Upper lobe of left lung (tissue), 6 donors: ENCODE measurements around the gene SYNPO. TPM values are rescaled to one million over a fixed set of nuclear protein-coding genes. Genes with fewer than 3 reads are reported as not detected.

ENCODE experiments used
- ATAC-seq, 2 donors: fragments of 200-7000 bp; cut with Tn5 transposase; one replicate each; pipeline ENCODE4 v1.9.1; 2022; ENCODE audit warnings: mild to moderate bottlenecking in 2 of 2, moderate library complexity in 2 of 2; ENCODE audit not compliant: low FRiP score in 2 of 2
- DNase-seq, 2 donors: peaks; one replicate each; pipeline ENCODE4 v3.0.0-alpha.2; 2019 to 2020
- H3K27ac ChIP-seq, 4 donors: fragments of 200-600 bp; sonication (generic); one replicate each; pipeline ENCODE4 v1.5.1; 2016 to 2019
- H3K27me3 ChIP-seq, 4 donors: fragments of 200-600 bp; sonication (generic); one replicate each; pipeline ENCODE4 v1.5.1; 2017 to 2019
- H3K36me3 ChIP-seq, 4 donors: fragments of 200-600 bp; sonication (generic); one replicate each; pipeline ENCODE4 v1.5.1; 2016 to 2019
- H3K4me1 ChIP-seq, 4 donors: fragments of 200-600 bp; sonication (generic); one replicate each; pipeline ENCODE4 v1.5.1; 2018 to 2019
- H3K4me3 ChIP-seq, 4 donors: fragments of 200-600 bp; sonication (generic); one replicate each; pipeline ENCODE4 v1.5.1; 2017 to 2019; ENCODE audit warnings: mild to moderate bottlenecking in 2 of 4, moderate library complexity in 1 of 4
- H3K9me3 ChIP-seq, 4 donors: fragments of 200-600 bp; sonication (generic); one replicate each; pipeline ENCODE4 v1.5.1; 2018 to 2019
- CTCF ChIP-seq, 6 experiments: fragments of 450-650 bp in 4 of 6; fragments of 200-600 bp in 2 of 6; sonication (generic) in 2 of 6; IDR thresholded peaks; one replicate each; pipeline ENCODE4 v1.5.1; 2016 to 2019; ENCODE audit warnings: antibody characterized with exemption in 6 of 6
- EP300 ChIP-seq, 4 donors: sonication (generic); formaldehyde crosslinking; IDR thresholded peaks; one replicate each; pipeline ENCODE4 v1.5.1; 2017; ENCODE audit warnings: antibody characterized with exemption in 4 of 4, control low read depth in 2 of 4
- POLR2A ChIP-seq, 4 donors: fragments of 450-650 bp; IDR thresholded peaks; one replicate each; pipeline ENCODE4 v1.5.1; 2016 to 2017; ENCODE audit warnings: antibody characterized with exemption in 4 of 4, mild to moderate bottlenecking in 2 of 4
- POLR2AphosphoS5 ChIP-seq, 2 donors: sonication (generic); formaldehyde crosslinking; IDR thresholded peaks; one replicate each; pipeline ENCODE4 v1.5.1; 2017; ENCODE audit warnings: antibody characterized with exemption in 2 of 2
- WGBS, 2 donors: methylation state at CpG; one replicate each; pipeline ENCODE4 v1.1.5; 2017 to 2018; 5-methylcytosine and 5-hydroxymethylcytosine counted together
- total RNA-seq, 6 donors: library from RNA; depleted of rRNA in 4 of 6; stranded (reverse); fragments of >200 nt in 4 of 6; gene quantifications; one replicate each; pipeline versions ENCODE4 v1.1.0 to v1.2.1, GENCODE V29; 2016 to 2021
- donor health status: DM: no; HTN: no; CAD: no; lungs with moderate emphysema.
- donor health status: DM: no; HTN: yes; CAD: no; lungs with severe emphysema.

The SYNPO gene
- total RNA-seq, 6 donors from 2014 or later = 41.9 to 150 (median 84.3) TPM

DNA sequence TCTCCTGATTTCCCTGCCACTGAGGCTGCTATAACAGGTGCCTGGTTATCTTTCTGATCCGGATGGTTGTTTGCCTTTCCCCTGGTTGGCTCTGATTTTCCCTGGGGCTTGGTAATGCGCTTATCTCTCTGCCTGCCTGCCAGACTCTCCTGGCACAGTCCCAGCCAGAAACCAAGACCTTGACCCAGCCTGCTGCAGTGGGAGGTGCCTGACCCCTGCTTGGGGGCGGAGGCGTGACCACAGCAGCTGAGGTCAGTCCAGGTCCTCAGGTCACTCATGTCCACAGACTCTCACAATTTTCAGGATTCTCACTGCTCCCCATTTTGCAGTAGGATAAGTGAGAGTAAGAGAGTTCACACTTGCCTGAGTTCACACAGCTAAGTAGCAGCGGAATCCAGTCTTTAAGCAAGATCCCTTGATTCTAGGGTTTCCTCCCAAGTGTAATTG lies 24.4 kb upstream of the SYNPO start:
- H3K27me3 ChIP-seq = no peaks in the 10 kb centered on the region
- H3K27ac ChIP-seq = peak overlapping the region in 3 of 4 donors; percentile 52 to 68 (median 65)
- TF ChIP-seq EP300 (IDR thresholded peaks at IDR 0.05) (no peak), POLR2AphosphoS5 (IDR thresholded peaks at IDR 0.05) (no peak), CTCF (IDR thresholded peaks at IDR 0.05) (no peak), POLR2A (IDR thresholded peaks at IDR 0.05) (no peak)
- DNase-seq = peak in 1 of 2 donors; percentile 51
- H3K9me3 ChIP-seq = no peaks in the 10 kb centered on the region
- H3K36me3 ChIP-seq = no peaks in the 10 kb centered on the region
- peaks cover 61 to 91% (median 79%) of the 10 kb centered on the region in 4 donors for H3K4me1 ChIP-seq
- no peak for ATAC-seq
- WGBS, 2 donors = 21 to 26% methylated on average over 5 of the region's 5 CpGs
- H3K4me3 ChIP-seq = no peak overlapping the region

DNA sequence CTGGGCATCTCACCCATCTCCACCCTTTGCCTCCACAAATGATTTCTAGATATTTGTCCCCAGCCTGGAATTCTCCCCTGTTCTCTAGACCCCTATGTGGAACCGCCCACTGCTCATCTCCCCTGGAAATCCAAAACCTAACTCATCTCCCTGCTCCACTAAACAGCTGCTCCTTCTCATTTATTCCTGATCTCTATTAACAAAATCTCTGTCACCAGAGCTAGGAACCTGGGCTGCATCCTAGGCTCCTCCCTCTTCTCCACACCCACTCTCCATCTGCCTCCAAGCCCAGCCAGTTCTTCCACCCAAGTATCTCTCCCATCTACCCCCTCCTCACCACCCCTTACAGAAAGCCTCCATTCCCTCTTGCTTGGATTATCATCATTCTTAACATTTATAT lies 24.0 kb upstream of the SYNPO start:
- H3K4me1 ChIP-seq = peaks cover 61 to 86% (median 79%) of the 10 kb centered on the region in 4 donors
- H3K27ac ChIP-seq = peak overlapping the region in 2 of 4 donors; percentile 43 to 52

GRCh38 chr5:150618163-150618562 lies 22.3 kb upstream of the SYNPO start:
- H3K36me3 ChIP-seq = no peaks in the 10 kb centered on the region
- peak overlapping the region; percentile 62 to 82 (median 71) for H3K27ac ChIP-seq
- H3K9me3 ChIP-seq = no peaks in the 10 kb centered on the region
- no peak for TF ChIP-seq POLR2AphosphoS5 (IDR thresholded peaks at IDR 0.05)
- no peak for TF ChIP-seq CTCF (IDR thresholded peaks at IDR 0.05)
- no peak for TF ChIP-seq EP300 (IDR thresholded peaks at IDR 0.05)
- TF ChIP-seq POLR2A (IDR thresholded peaks at IDR 0.05) = no peak
- ATAC-seq (peak in 1 of 2 donors; percentile 38), DNase-seq (peak in 1 of 2 donors; percentile 90)
- WGBS, 2 donors = 74% methylated on average over 8 to 9 of the region's 9 CpGs
- peaks cover 56 to 76% (median 66%) of the 10 kb centered on the region in 4 donors for H3K4me1 ChIP-seq
- no peak overlapping the region for H3K4me3 ChIP-seq
- H3K27me3 ChIP-seq = no peaks in the 10 kb centered on the region

More for the DNA sequence above, 24.0 kb upstream of the SYNPO start:
- no peak for ATAC-seq
- no peaks in the 10 kb centered on the region for H3K36me3 ChIP-seq
- WGBS, 2 donors = 97 to 100% methylated on average over 1 of the region's 1 CpG
- no peaks in the 10 kb centered on the region for H3K27me3 ChIP-seq
- TF ChIP-seq CTCF (IDR thresholded peaks at IDR 0.05) (no peak), POLR2AphosphoS5 (IDR thresholded peaks at IDR 0.05) (no peak), EP300 (IDR thresholded peaks at IDR 0.05) (no peak), POLR2A (IDR thresholded peaks at IDR 0.05) (no peak)
- DNase-seq = no peak
- H3K4me3 ChIP-seq = no peak overlapping the region
- H3K9me3 ChIP-seq = no peaks in the 10 kb centered on the region

- DNase-seq (peak in 1 of 2 donors; percentile 71), ATAC-seq (no peak)
- H3K27me3 ChIP-seq = no peaks in the 10 kb centered on the region
- H3K4me1 ChIP-seq = peaks cover 55 to 77% (median 66%) of the 10 kb centered on the region in 4 donors
- peak overlapping the region; percentile 62 to 82 (median 71) for H3K27ac ChIP-seq
- no peaks in the 10 kb centered on the region for H3K36me3 ChIP-seq
- no peak for TF ChIP-seq POLR2A (IDR thresholded peaks at IDR 0.05)
- no peak for TF ChIP-seq CTCF (IDR thresholded peaks at IDR 0.05)
- peak in 1 of 4 donors; percentile 35 for TF ChIP-seq EP300 (IDR thresholded peaks at IDR 0.05)
- TF ChIP-seq POLR2AphosphoS5 (IDR thresholded peaks at IDR 0.05) = peak; percentile 50 to 61
- no peaks in the 10 kb centered on the region for H3K9me3 ChIP-seq
- no peak overlapping the region for H3K4me3 ChIP-seq
- WGBS, 2 donors = 74 to 75% methylated on average over 12 to 17 of the region's 17 CpGs
Observed at GRCh38 chr5:150618588-150619281, 21.7 kb upstream of the SYNPO start.
